ENCODE data around the gene SBF2. TPM values are rescaled to one million over a fixed set of nuclear protein-coding genes. Genes with fewer than 3 reads are reported as not detected.

The SBF2 gene
- total and polyA plus RNA-seq, 2 donors (not counting 3 experiments of a cell fraction or from before 2014, with no cell fraction given): 15.4 to 42.4 TPM

- BruUV-seq (replicated peaks): no TSS peak
These were observed 543.5 kb downstream of the SBF2 start for GRCh38 chr11:9750551-9750950.

More at GRCh38 chr11:9750551-9750950, 543.5 kb downstream of the SBF2 start:
- ChIA-PET POLR2A (interaction anchor here (1.9 kb wide), 1 partner anchor 555 kb away, joined by 6 read pairs; the partner anchor contains the start of gene ADM), CTCF (interaction anchor here (0.6 to 5.4 kb wide), 8 partner anchors 22 to 616 kb away, joined by 3 to 65 read pairs (median 10); no protein-coding TSS in a partner anchor)
- intact Hi-C loops (cut with micrococcal nuclease) (no loop called here), dilution Hi-C loops (cut with MboI; ENCODE audit: extremely low pct_ligation_motif_present, low sequenced_read_pairs) (no loop called here)
- Histone ChIP-seq H3K4me2 (ENCODE audit: insufficient read depth, low read length) (no peak overlapping the region), H3K36me3 (ENCODE audit: control insufficient read depth in 2 of 2, extremely low read depth in 1 of 2, insufficient read depth in 2 of 2, low read length in 2 of 2) (peaks cover 28 to 30% of the 10 kb centered on the region in 2 experiments), H3K9me1 (replicated peaks; ENCODE audit: control insufficient read depth, extremely low read depth, insufficient read depth, low read length) (no peaks in the 10 kb centered on the region), H3K79me2 (ENCODE audit: control insufficient read depth, insufficient read depth, low read length) (peaks cover 16% of the 10 kb centered on the region), H2AFZ (ENCODE audit: low read depth, low read length) (no peak overlapping the region), H3K9me3 (replicated peaks; ENCODE audit: control insufficient read depth, insufficient read depth, low read length) (no peaks in the 10 kb centered on the region), H3K27me3 (ENCODE audit: control insufficient read depth in 2 of 2, insufficient read depth in 2 of 2, low read length in 2 of 2) (no peaks in the 10 kb centered on the region), H3K4me3 (replicated peaks in 1 of 3; ENCODE audit: insufficient read depth in 1 of 3, low read depth in 1 of 3, low read length in 3 of 3) (no peak overlapping the region), H3K27ac (ENCODE audit: insufficient read depth, low read depth, low read length) (no peak overlapping the region), H4K20me1 (replicated peaks; ENCODE audit: control insufficient read depth, extremely low read depth, insufficient read depth, low read length) (no peaks in the 10 kb centered on the region), H3K4me1 (ENCODE audit: control insufficient read depth, extremely low read depth, insufficient read depth, low read length) (peaks cover 20% of the 10 kb centered on the region), H3K9ac (replicated peaks; ENCODE audit: extremely low read depth, insufficient read depth, low read length) (no peak overlapping the region)
- no peak for TF ChIP-seq POLR2AphosphoS5 (IDR thresholded peaks at IDR 0.05; ENCODE audit: insufficient read depth, low read depth, low read length)
- TF ChIP-seq POLR2A (IDR thresholded peaks at IDR 0.05; ENCODE audit: low read depth, low read length): no peak
- TF ChIP-seq MYC (IDR thresholded peaks at IDR 0.05; ENCODE audit: low read depth, low read length): no peak
- no peak for TF ChIP-seq EZH2 (IDR thresholded peaks at IDR 0.05; ENCODE audit: borderline replicate concordance, low read depth, low read length, severe bottlenecking)
- TF ChIP-seq MAX (IDR thresholded peaks at IDR 0.05; ENCODE audit: insufficient read depth, insufficient read length): no peak
- TF ChIP-seq FOS (IDR thresholded peaks at IDR 0.05; ENCODE audit: borderline replicate concordance, insufficient read depth, low read length): no peak
- no peak for TF ChIP-seq GATA2 (IDR thresholded peaks at IDR 0.05; ENCODE audit: insufficient read depth, insufficient read length, low read depth, low read length)
- TF ChIP-seq CTCF (IDR thresholded peaks at IDR 0.05; ENCODE audit: extremely low read depth in 1 of 2, insufficient read depth in 1 of 2, low read depth in 1 of 2, low read length in 2 of 2): no peak
- no peak for TF ChIP-seq JUN (IDR thresholded peaks at IDR 0.05; ENCODE audit: borderline replicate concordance, insufficient read depth, insufficient read length, low read depth)
- DNase-seq (ENCODE audit: low read depth, low spot score) (peak; percentile 38), FAIRE-seq (peak; percentile 76)
